ENCODE measurements around the gene LITAFD. TPM values are rescaled to one million over a fixed set of nuclear protein-coding genes. Genes with fewer than 3 reads are reported as not detected.

Gene LITAFD
- total RNA-seq, 1 donor from 2014 or later: not detected

GRCh38 chr16:8888951-8889892 lies 7.1 kb downstream of the LITAFD start:
- intact Hi-C loops (cut with DNase I): no loop called here
- DNase-seq (ENCODE audit: low spot score): no peak

- intact Hi-C loops (cut with DNase I): no loop called here
- DNase-seq (ENCODE audit: low spot score): no peak
Observed at GRCh38 chr16:8889893-8890548, 7.9 kb downstream of the LITAFD start.

DNA sequence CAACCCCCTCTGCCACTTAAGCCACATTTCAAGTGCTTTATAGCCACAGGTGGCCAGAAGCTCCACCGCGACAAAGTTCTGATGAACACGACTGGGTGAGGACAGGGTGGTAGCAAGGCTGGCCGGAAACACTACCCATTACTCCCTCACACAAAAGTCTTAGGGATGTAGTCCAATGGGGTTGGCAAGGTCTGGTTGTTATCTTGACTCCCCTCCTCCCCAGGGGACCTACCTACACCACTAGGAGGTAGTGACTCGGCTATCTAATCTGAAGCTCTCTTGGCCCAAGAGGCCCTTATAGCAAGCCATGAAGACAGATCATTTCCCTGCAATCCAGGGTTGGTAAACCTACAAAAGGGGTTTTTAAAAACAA lies 8.4 kb downstream of the LITAFD start:
- intact Hi-C loops (cut with DNase I): no loop called here

GRCh38 chr16:8892101-8892575 lies 10.0 kb downstream of the LITAFD start:
- DNase-seq (ENCODE audit: low spot score): peak; percentile 51
- intact Hi-C loops (cut with DNase I): no loop called here

More for the DNA sequence above, 8.4 kb downstream of the LITAFD start:
- DNase-seq (ENCODE audit: low spot score): no peak

DNA sequence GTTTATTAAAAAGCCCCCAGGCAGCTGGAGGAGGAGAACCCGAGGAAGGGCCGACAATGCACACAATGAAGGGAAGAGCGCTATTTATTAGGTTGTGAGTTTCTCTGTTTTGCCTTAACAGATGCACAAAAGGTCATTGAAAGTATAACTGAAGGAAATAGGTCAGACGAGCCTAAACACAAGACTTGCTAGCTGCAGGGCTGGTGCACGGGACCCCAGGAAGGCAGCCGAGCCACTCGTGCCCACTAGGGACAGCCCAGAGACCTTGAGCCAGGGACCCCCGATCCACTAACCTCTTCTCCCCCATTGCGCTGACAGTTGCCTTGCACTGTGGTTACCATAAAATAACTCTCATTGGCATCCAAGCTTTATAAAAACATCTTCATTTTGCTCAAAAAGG lies 11.3 kb downstream of the LITAFD start:
- peak; percentile 51 for DNase-seq (ENCODE audit: low spot score)
- intact Hi-C loops (cut with DNase I): no loop called here

DNA sequence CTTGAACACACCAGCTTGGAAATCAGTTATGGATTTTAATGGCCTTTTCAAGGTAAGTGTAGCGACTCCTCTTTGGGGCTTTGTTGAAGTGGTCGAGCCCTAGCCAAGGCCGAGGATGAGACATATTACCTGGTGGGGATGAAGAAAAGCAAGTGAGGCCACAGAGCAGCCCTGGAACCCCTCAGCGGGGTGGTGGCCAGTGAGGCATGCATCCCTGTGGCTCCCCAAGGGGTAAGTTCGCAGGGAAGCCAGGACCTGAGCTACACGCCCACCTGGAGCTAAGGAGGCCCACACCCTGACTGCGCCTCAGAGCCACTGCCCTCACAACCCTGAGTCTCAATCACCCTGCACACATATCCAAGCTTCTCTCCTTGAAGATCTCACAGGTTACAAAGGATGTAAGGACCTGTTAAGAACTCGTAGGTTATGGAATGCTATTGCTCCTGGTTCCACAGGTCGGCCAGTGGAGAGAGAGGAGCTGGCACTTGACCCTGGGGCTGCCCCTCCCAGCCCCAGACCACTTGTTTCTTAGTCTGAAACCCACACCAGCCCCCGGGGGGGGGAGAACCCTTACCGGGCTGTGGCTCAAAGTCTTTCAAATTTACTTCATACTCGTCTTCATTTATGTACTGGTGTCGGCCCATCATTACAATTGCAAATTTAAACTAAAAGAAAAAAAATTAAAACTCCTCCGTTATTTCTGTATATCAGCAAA lies 12.0 kb downstream of the LITAFD start:
- DNase-seq (ENCODE audit: low spot score): peak; percentile 49
- intact Hi-C loops (cut with DNase I): no loop called here

DNA sequence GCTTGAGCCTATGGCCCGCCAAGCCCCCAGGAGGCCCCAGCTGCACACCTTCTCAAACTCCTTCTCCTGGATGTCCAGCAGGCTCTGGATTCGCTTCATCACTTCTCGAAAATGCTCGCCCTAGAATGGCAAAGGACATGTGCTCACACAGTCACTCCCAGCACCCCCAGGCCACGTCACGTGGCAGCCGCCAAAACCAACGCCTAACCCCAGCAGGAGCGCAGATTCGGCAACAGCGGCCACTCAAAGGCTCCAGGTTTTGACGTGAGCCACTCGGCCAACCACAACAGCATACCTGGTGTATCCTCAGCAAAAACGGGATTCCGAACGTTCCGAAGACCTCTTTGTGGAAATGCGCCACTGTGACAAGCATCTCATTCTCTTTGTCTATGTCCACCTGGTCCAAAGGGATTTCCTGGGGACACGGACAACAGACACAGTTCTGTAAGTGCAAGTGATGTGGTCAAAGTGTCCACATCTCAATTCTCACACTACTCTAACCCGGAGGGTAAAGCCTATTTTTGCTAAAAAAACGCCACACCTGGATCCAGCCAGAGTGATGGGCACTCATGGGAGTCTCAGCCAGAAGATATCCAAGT lies 12.7 kb downstream of the LITAFD start:
- peak; percentile 39 for DNase-seq (ENCODE audit: low spot score)
- intact Hi-C loops (cut with DNase I): no loop called here

DNA sequence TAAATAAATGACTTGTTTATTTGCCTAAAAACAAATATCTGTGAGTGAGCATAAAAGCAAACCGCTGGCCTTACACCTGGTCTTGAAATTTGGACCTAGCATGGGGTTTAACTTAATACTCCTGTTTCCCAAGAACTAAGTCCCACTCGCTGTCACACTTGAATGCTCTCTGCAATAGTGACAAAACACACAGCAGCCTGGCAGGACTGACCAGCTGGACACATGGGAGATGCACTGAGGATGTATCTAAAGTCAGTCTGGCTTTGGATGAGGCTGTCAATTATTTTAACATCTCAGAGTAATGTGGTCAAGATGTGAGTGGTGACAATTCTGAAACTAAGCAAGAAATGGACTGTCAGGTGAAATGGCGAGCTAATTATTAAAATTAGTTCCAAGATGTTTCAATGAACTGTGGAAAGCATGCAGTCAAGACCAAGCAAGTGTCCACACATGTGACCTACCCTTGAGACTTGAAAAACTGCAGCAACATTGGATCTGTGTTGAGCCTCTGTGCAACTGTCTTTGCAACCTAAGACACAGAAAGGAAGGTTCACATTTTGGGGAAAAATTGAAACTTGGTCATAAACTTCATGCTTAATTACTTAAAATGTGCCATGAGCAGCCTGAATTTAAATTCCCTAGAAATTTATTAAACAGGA lies 16.6 kb downstream of the LITAFD start:
- intact Hi-C loops (cut with DNase I): no loop called here
- no peak for DNase-seq (ENCODE audit: low spot score)

DNA sequence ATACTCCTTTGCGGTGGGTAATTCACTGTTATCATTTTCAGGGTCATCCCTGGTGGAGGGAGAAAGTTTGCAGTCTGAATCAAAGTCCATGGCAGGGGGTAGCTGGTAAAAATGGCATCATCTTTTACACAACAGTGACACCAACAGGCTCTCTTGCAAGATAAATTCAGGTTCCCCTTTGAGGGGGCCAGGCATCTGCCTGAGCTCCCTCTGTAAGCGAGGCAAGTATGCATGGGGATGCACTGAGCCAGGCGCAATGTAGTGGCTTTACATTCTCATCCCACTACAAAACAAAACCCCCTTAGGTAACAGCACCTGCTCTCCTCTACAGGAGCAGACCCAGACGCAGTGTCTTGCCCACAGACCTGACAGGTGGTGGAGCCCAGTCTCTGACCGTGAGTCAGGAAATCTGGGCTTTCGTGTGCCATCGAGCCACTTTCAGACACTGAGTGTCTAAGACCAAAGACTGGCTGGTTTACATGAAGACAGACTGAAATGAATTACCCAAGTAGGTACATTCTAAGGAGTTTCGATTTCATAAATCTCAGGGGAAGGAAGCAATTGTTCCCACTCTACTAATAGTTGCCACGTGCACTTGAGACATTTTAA lies 17.7 kb downstream of the LITAFD start:
- intact Hi-C loops (cut with DNase I): loop anchor here (10.0 kb wide), 1 partner anchor 105 kb away; no protein-coding TSS in a partner anchor
- DNase-seq (ENCODE audit: low spot score): no peak

- intact Hi-C loops (cut with DNase I): loop anchor here (10.0 kb wide), 1 partner anchor 104 kb away; no protein-coding TSS in a partner anchor
- DNase-seq (ENCODE audit: low spot score): no peak
Observed at GRCh38 chr16:8900343-8900742, 18.2 kb downstream of the LITAFD start.

DNA sequence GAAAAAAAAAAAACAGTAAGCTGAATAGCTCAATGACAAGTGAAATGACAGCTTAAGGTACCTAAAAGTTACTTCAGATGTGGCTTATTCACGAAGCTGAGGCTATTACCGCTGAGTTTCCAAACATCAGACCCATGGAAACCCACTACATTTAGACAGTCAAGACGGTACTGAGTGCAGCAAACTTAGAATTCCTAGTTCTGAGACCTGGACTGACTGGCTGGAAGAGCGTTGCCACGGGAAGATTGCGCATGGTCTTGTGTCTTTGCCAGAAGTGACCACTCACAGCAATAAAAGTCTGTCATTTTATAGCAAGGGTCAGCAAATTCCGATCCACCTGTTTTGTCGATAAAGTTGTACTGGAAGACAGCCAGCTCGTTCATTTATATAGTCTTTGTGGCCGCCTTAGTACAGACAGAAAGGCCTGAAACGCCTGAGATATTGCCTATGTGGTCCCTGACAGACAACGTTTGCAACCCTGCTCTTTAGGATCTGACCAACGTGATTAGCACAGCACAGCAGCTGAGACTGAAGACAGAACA lies 19.2 kb downstream of the LITAFD start:
- DNase-seq (ENCODE audit: low spot score): no peak
- intact Hi-C loops (cut with DNase I): loop anchor here (10.0 kb wide), 1 partner anchor 103 kb away; no protein-coding TSS in a partner anchor

DNA sequence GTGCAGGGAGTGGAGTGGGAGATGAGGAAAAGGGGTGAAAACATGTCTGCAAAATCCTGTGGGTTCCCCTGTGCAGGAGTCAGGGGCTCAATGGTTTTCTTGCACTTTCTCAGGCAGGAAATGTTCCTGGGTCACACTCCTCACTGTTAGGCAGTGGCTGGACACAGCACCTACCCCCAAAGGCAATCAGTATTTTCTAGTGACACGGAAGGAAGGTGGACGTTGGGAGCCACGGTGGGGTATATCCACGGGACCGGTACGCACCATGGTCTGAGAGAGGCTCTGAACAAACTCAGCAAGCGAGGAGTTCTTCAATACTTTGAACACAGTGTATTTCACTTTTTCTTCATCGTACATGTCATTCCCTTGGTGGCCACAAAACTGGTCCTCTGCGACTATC lies 20.9 kb downstream of the LITAFD start:
- DNase-seq (ENCODE audit: low spot score): no peak
- intact Hi-C loops (cut with DNase I): loop anchor here (10.0 kb wide), 1 partner anchor 102 kb away; no protein-coding TSS in a partner anchor

GRCh38 chr16:8904018-8904430 lies 21.9 kb downstream of the LITAFD start:
- no peak for DNase-seq (ENCODE audit: low spot score)
- intact Hi-C loops (cut with DNase I): loop anchor here (10.0 kb wide), 1 partner anchor 101 kb away; no protein-coding TSS in a partner anchor

DNA sequence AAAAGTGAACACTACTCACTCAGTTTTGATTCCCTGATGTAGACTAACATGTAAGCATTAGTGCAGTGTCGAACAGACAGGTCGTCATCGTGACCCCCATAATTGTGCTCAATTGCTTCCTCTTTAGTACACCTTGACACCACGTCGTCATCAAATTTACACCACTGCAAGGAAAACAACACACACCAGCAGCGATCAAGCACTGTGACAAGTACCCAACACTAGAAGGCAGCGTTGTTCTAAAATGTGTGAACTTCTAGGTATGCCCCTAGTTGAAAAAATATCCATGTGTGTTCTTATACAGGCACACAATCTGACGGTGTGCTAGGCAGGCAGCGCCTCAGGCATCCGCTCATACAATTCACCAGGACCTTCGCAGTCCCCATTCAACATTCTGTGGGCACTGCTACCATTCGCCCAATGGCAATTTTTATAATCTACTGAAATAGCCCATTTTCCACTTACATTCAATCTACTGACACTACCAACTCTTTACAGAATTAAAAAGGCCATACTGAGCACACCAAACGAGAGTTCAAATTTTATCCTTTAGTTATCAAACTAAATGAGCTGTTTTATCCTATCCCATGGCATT lies 23.1 kb downstream of the LITAFD start:
- DNase-seq (ENCODE audit: low spot score): no peak
- intact Hi-C loops (cut with DNase I): loop anchor here (10.0 kb wide), 1 partner anchor 100 kb away; no protein-coding TSS in a partner anchor

- DNase-seq (ENCODE audit: low spot score): no peak
- intact Hi-C loops (cut with DNase I): loop anchor here (10.0 kb wide), 1 partner anchor 99 kb away; no protein-coding TSS in a partner anchor
Observed at GRCh38 chr16:8905795-8906591, 23.8 kb downstream of the LITAFD start.

DNA sequence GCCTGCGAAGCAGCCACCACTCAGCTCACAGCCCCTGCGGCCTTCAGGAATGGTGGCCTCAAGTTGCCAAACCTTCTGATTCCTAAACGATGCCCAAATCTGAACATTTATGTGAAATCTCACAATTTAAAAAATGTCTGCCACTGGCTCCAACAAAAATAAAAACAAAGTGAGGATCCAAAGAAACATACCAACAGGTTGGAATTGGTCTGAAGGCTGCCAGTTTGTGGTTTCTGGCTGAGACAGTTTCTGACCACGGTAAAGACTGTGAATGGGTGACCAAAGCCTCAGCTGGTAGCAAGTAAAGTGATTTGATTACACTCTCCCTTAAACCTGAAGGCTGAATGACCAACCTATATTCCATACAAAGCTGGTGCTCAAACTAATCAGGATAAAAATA lies 24.9 kb downstream of the LITAFD start:
- intact Hi-C loops (cut with DNase I): loop anchor here (10.0 kb wide), 1 partner anchor 98 kb away; no protein-coding TSS in a partner anchor
- no peak for DNase-seq (ENCODE audit: low spot score)

Measured in cardiac septum (tissue), 1 donor.